DMS153 (cell line): ENCODE data around the gene CENPX.

ENCODE experiments used
- DNase-seq: peaks from one replicate; lab custom pipeline; 2025; lab: John Stamatoyannopoulos, UW

The CENPX gene

DNA sequence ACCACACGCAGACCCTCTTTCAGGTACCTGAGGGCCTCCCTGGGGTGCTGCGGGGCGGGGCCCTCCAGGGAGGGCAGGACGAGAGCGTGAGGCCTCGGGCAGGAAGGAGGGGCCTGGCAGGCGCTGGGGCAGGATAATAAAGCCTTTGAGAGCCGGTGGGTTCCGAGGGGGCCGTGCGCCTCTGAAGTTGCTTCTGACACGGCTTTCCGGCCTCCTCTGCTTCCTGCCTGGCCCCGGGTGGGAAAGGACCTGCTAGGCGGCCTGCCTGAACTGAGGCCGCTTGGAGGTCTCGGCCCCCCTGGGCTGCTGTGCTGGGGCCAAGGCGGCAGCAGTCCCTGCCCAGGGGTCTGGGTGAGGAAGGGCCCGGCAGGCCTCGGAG lies 10.4 kb downstream of the CENPX start:
- no peak for DNase-seq

GRCh38 chr17:82011617-82012187 lies 11.0 kb downstream of the CENPX start:
- no peak for DNase-seq

- no peak for DNase-seq
These were observed 11.8 kb downstream of the CENPX start for GRCh38 chr17:82010575-82011525.

- no peak for DNase-seq
These were observed 13.3 kb downstream of the CENPX start for GRCh38 chr17:82009413-82009812.

GRCh38 chr17:82008941-82009405 lies 13.7 kb downstream of the CENPX start:
- no peak for DNase-seq

GRCh38 chr17:82008258-82008940 lies 14.3 kb downstream of the CENPX start:
- no peak for DNase-seq

DNA sequence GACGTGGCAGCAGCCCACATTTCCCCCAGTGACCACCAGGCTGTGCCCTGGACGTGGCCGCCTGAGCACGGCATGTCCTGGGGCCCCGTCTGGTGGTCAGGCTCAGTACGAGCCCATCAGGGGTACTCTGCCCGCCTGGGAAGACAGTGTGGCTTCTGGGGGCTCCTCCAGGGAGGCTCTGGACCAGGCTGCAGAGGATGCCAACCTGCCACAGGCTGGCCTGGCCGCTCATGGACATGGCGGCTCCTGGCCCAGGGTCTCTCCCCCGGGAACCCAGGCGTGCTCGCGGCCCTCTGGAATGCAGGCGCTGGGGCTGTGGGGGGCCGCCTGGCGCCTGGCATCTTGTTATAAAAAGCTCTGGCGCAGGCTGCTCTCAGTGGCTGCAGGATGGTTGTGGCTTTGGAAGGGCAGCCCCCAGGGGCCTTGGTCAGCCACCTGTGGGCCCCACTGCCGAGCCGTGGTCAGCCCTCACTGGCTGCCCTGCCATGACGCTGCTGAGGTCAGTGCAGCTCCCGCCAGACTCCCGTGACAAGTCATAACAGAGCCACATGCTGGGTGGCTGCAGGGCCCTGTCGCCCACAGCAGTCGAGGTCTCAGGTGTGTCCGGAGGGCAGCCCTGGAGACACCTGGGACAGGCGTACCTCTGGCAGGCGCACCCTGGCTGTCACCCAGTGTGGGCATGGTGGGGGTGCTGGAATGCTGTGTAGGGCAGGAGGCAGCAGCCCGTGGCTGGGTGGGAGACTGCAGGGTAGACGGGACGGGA lies 15.0 kb downstream of the CENPX start:
- no peak for DNase-seq

DNA sequence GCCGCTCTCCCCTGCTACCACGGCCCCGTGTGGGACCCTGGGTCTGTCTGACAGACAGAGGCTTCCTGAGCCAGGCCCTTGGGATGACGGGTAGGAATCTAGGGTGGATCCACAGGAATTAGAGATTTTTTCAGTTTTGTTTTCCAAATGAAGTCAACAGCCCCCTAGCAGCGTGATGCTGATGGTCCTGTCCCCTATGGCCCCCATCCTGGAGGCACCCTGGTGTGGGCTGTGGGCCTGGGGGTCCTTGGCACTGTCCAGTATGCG lies 15.5 kb downstream of the CENPX start:
- DNase-seq: no peak

DNA sequence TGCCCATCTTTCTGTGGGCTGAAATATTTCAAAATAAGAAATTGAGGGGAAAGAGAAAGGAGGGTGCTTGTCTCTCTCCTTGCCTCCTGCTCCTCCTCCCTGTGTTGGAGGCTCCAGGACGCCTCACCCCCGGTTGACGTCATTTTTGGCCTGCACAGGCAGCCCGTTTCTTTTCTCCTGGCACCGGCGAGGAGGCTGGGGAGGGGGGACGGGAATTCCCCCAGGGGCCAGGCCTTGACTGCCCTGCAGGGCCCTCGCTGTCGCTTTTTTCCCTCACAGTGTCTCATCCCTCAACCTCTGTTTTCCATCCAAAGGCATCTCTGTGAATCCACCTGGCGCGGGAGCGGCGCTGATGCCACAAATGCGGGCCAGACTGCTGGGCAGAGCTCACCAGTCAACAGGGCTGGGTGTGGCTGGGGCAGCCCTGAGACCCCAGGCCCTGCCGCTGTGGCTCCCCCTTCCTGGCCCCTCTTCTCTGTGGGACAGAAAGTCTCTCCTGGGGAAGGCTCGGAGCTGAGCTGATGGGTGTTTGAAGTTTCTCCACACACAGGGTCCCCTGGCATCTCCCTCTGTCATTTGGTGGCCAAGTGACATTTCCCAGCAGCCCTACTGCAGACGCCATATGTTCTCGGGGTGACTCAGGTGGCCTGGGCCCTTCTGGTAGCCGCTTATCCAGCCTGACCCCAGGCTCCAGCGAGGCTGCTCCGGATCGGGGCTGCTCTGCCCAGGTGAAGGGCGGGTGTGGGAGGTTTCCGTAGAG lies 16.0 kb downstream of the CENPX start:
- DNase-seq: no peak

GRCh38 chr17:82005701-82006348 lies 16.9 kb downstream of the CENPX start:
- no peak for DNase-seq

DNA sequence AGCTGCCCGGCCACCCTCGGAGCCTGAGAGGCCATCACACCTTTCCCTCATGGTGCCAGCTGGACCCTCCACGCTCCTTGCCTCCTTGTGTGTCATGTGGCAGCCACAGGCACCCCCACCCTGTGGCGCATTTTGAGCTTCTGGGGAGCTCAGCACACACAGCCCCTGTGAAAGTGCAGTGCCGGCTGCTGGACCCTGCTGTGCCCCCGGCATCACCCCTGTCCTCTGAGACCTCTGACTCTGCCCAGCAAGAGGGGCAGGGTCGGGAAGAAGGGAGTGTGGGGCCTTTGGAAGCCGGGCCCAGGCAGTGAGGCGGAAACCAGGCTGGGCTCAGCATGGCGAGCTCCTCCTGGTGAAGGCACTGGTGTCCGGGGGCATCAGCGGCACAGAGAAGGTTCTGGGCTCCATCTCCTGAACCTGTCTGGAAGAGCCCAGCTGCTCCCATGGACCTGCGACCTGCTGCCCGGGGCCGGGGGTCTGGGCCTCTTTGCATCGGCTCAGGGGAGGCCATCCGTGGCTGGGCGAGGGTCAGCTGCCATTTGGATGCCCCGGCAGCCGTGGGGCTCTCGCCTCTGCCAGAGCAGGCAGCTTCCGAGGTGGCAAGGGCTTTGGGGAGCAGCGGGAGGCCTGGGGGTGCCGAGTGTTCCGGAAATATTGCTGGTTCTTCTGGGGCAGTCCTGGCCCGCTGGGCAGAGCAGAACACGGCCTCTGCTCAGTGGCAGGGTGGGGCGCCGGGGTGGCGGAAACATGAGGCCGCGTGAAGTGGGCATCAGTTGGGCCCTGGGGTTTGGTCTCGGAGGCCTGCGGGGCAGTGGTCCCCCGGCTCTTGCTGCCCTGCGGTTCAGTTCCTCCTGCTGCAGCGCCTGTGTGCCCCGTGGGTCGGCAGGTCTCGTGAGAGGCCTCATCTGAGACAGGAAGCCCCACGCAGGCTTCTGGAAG lies 17.9 kb downstream of the CENPX start:
- DNase-seq: no peak

GRCh38 chr17:82003411-82004381 lies 19.0 kb downstream of the CENPX start:
- DNase-seq: no peak

GRCh38 chr17:82001571-82002056 lies 21.1 kb downstream of the CENPX start:
- no peak for DNase-seq

DNA sequence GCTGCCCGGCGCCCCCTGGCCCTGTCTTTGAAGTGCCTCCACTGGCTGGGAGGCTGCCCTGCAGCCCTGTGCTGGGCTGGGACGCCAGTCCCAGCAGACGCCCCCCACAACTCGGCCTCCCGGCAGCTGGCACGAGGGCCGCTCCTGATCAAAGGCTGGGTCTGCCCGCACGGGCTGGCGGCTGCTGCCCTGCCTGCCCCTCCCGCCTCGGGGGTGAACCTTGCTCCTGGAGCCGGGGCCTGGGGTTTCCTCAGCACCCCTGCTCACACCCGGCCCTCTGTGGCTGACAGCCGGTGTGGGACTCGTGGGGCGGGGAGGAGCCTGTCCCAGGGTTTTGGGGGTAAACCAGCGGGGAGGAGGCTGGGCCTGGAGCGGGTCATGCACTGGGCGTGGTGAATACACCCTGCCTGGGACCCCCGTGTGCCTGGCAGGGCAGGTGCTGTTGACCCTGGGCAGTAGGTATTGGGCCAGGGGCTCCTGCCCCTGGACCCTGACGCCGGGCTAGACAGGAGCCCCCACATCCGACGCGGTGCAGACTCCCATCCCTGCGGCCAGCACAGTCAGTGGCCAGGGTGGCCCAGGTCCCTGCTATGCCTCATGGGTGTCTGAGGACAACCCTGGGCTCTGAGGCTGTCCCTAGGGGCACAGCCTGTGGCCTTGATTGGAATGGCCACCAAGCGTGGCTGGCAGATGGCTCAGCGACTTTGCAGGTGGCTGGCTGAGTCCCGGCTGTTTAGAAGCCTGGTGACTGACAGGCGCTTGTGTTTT lies 21.7 kb downstream of the CENPX start:
- DNase-seq: no peak

GRCh38 chr17:81999976-82000802 lies 22.5 kb downstream of the CENPX start:
- no peak for DNase-seq

- DNase-seq: no peak
These were observed 23.1 kb downstream of the CENPX start for GRCh38 chr17:81999587-81999975.
